GM21528 (cell line): ENCODE data around the gene ZMAT5.

ENCODE experiments used
- ATAC-seq: cut with Tn5 transposase; IDR thresholded peaks from one replicate; pipeline ENCODE4 v1.9.1; 2021; ENCODE audit warnings: mild to moderate bottlenecking, moderate library complexity; ENCODE audit not compliant: unreplicated experiment, low FRiP score

The ZMAT5 gene

GRCh38 chr22:29733362-29734201 is 33.2 kb downstream of the ZMAT5 start:
- no peak for ATAC-seq

- no peak for ATAC-seq
Observed at GRCh38 chr22:29732883-29733282, 33.9 kb downstream of the ZMAT5 start.

GRCh38 chr22:29731058-29731850 is 35.6 kb downstream of the ZMAT5 start:
- no peak for ATAC-seq

GRCh38 chr22:29729161-29729560 is 37.6 kb downstream of the ZMAT5 start:
- no peak for ATAC-seq

- ATAC-seq: no peak
Observed at GRCh38 chr22:29727131-29727523, 39.7 kb downstream of the ZMAT5 start.

GRCh38 chr22:29726512-29727130 is 40.2 kb downstream of the ZMAT5 start:
- no peak for ATAC-seq

GRCh38 chr22:29726106-29726505 is 40.7 kb downstream of the ZMAT5 start:
- no peak for ATAC-seq

GRCh38 chr22:29724843-29725242 is 42.0 kb downstream of the ZMAT5 start:
- ATAC-seq: no peak

- no peak for ATAC-seq
Observed at GRCh38 chr22:29723766-29724165, 43.0 kb downstream of the ZMAT5 start.

GRCh38 chr22:29722587-29722986 is 44.2 kb downstream of the ZMAT5 start:
- ATAC-seq: no peak

GRCh38 chr22:29722151-29722550 is 44.7 kb downstream of the ZMAT5 start:
- ATAC-seq: no peak

- no peak for ATAC-seq
Observed at GRCh38 chr22:29720811-29721323, 45.9 kb downstream of the ZMAT5 start.

GRCh38 chr22:29719899-29720645 is 46.7 kb downstream of the ZMAT5 start, which contains the start of gene CABP7:
TSS of gene CABP7 (plus strand) at chr22:29720003. CDS start at chr22:29720425, 422 bp downstream.
- no peak for ATAC-seq

GRCh38 chr22:29718949-29719898 is 47.6 kb downstream of the ZMAT5 start:
- no peak for ATAC-seq

- no peak for ATAC-seq
Observed at GRCh38 chr22:29717789-29718188, 49.0 kb downstream of the ZMAT5 start.

- no peak for ATAC-seq
Observed at GRCh38 chr22:29716814-29717545, 49.8 kb downstream of the ZMAT5 start.

GRCh38 chr22:29715705-29716104 is 51.1 kb downstream of the ZMAT5 start:
- no peak for ATAC-seq

GRCh38 chr22:29715240-29715639 is 51.6 kb downstream of the ZMAT5 start:
- ATAC-seq: no peak
